HepG2 (cell line): ENCODE data around the gene SDR42E2. TPM values are rescaled to one million over a fixed set of nuclear protein-coding genes. Genes with fewer than 3 reads are reported as not detected.

Experiments
- CENPT ChIP-seq: sonication (generic); formaldehyde crosslinking; IDR thresholded peaks from 2 replicates; pipeline ENCODE4 v1.8.0; 2022; ENCODE audit warnings: low read depth, mild to moderate bottlenecking, moderate library complexity, missing genetic modification reagents
- ELF4 ChIP-seq: sonication (generic); formaldehyde crosslinking; IDR thresholded peaks from 2 replicates; pipeline ENCODE4 v1.5.0; 2020; ENCODE audit warnings: missing genetic modification reagents, mild to moderate bottlenecking, moderate library complexity, borderline replicate concordance
- FIP1L1 ChIP-seq: fragments of 200-400 bp; formaldehyde crosslinking; IDR thresholded peaks from 2 replicates; pipeline ENCODE4 v1.6.1; 2018; ENCODE audit warnings: low read depth, mild to moderate bottlenecking, low read length, moderate library complexity, borderline replicate concordance; ENCODE audit not compliant: insufficient read depth
- NR2F2 ChIP-seq: IDR thresholded peaks from 2 replicates; pipeline ENCODE4 v1.6.1; 2012; ENCODE audit warnings: low read depth, inconsistent platforms, borderline replicate concordance
- RFXAP ChIP-seq: sonication (generic); formaldehyde crosslinking; IDR thresholded peaks from 2 replicates; pipeline ENCODE4 v1.4.0; 2020; ENCODE audit warnings: missing genetic modification reagents, borderline replicate concordance
- SP140L ChIP-seq: sonication (generic); formaldehyde crosslinking; IDR thresholded peaks from 2 replicates; pipeline ENCODE4 v1.4.0; 2020; ENCODE audit warnings: missing genetic modification reagents, borderline replicate concordance
- YEATS4 ChIP-seq: sonication (generic); formaldehyde crosslinking; IDR thresholded peaks from 2 replicates; pipeline ENCODE4 v1.4.0; 2020; ENCODE audit warnings: missing genetic modification reagents, borderline replicate concordance
- ZNF232 ChIP-seq: sonication (generic); formaldehyde crosslinking; IDR thresholded peaks from 2 replicates; pipeline ENCODE4 v1.4.0; 2020; ENCODE audit warnings: missing genetic modification reagents, borderline replicate concordance
- ZNF746 ChIP-seq: sonication (generic); formaldehyde crosslinking; IDR thresholded peaks from 2 replicates; pipeline ENCODE4 v1.8.0; 2022; ENCODE audit warnings: mild to moderate bottlenecking, missing genetic modification reagents
- ZSCAN29 ChIP-seq: sonication (generic); formaldehyde crosslinking; conservative IDR thresholded peaks from 2 replicates; pipeline ENCODE4 v1.4.0; 2020; ENCODE audit warnings: mild to moderate bottlenecking, missing genetic modification reagents
- polyA plus RNA-seq, 8 experiments: library from polyadenylated mRNA; depleted of rRNA in 3 of 8; stranded (reverse) in 7 of 8; unstranded in 1 of 8; fragments of >200 nt; fragmentation: Illumina TruSeq in 4 of 8; extraction: Trizol in 4 of 8; gene quantifications; 2 replicates each; pipeline versions ENCODE4 v1.2.1 to v1.2.3, GENCODE V29; 2011 to 2016; ENCODE audit warnings: low read depth in 4 of 8, missing spikeins in 1 of 8, mixed read lengths in 1 of 8; ENCODE audit not compliant: insufficient read depth in 1 of 8
- total RNA-seq, 5 experiments: library from RNA; depleted of rRNA; stranded (reverse); fragments of >200 nt; fragmentation: Illumina TruSeq; extraction: Trizol; gene quantifications; 2 replicates each; pipeline ENCODE4 v1.2.3, GENCODE V29; 2016; ENCODE audit warnings: low read depth in 1 of 5
- TF ChIP-seq, protein P1 (sequence below): sonication (generic); formaldehyde crosslinking; IDR thresholded peaks from 2 replicates; pipeline ENCODE4 v1.4.0; 2020; ENCODE audit warnings: missing genetic modification reagents
- TF ChIP-seq, protein P2 (sequence below): IDR thresholded peaks from 2 replicates; pipeline ENCODE4 v1.6.1; 2012; ENCODE audit warnings: inconsistent platforms

The SDR42E2 gene
- total and polyA plus RNA-seq, 2 of the 13 experiments (the other 11 are each of a cell fraction or from before 2014, with no cell fraction given), result 0.05 to 0.11 TPM

GRCh38 chr16:22195695-22196558 is 33.6 kb downstream of the SDR42E2 start (continued):
- no peak for TF ChIP-seq CENPT (CRISPR knock-in tag)
- peak; percentile 43; the same call in 1 of the 2 replicates for TF ChIP-seq RFXAP (CRISPR knock-in tag)
- peak; percentile 45; the same call in 1 of the 2 replicates for TF ChIP-seq ZNF232 (CRISPR knock-in tag)
- peak; percentile 50 for TF ChIP-seq YEATS4 (CRISPR knock-in tag)
- TF ChIP-seq NR2F2, result no peak
- TF ChIP-seq, protein P1, sequence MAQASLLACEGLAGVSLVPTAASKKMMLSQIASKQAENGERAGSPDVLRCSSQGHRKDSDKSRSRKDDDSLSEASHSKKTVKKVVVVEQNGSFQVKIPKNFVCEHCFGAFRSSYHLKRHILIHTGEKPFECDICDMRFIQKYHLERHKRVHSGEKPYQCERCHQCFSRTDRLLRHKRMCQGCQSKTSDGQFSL (CRISPR knock-in tag), result no peak; the same call in 1 of the 2 replicates
- TF ChIP-seq FIP1L1, result peak; percentile 43; the same call in 1 of the 2 replicates
- peak; percentile 79; the same call in 1 of the 2 replicates for TF ChIP-seq ELF4 (CRISPR knock-in tag)
- peak; percentile 76; the same call in 1 of the 2 replicates for TF ChIP-seq ZNF746 (CRISPR knock-in tag)
- no peak; the same call in 1 of the 2 replicates for TF ChIP-seq ZSCAN29 (CRISPR knock-in tag)
- TF ChIP-seq, protein P2, sequence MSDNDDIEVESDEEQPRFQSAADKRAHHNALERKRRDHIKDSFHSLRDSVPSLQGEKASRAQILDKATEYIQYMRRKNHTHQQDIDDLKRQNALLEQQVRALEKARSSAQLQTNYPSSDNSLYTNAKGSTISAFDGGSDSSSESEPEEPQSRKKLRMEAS, result no peak
- 0 out of 2 replicates have a peak, but pooled peaks have one; percentile 86 for TF ChIP-seq SP140L
- TF ChIP-seq, all 625 proteins: peak for 347
